ENCODE measurements around the gene TRIML2.

DNA sequence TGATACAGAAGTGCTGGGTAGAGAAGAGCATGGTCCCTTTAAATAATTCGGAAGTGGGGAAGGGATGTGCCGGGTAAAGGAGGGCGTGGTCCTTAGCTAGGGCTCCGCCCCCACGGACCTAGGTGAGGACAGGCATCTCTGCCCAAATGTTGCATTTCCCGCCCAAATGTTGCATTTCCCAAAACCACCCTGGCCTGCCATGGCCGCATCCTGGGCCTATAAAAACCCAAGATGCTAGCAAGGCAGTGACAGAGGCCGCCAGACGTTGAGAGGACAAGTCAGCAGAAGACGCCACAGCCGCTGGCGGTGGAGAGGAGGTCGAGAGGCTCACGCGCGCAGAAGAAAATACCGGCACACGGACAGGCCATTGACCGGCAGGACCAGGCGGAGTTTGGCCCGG lies 67.7 kb downstream of the TRIML2 start:
- TF ChIP-seq CTCF (conservative IDR thresholded peaks at IDR 0.05) (no peak), ZFX (IDR thresholded peaks at IDR 0.05) (no peak)

All from C4-2B (cell line).